GM10248 (cell line): ENCODE measurements around the gene KSR1.
"Not testable (repeated sequence)": the region's sequence is repeated elsewhere in the genome, so short reads cannot be mapped to it uniquely, and the experiment has no call there.

Experiments used
- CTCF ChIA-PET: fragments of 300-600 bp; sonication (Branson Sonifier 250); formaldehyde crosslinking; extraction: SDS; loops from one replicate; lab custom pipeline; 2021; ENCODE audit warnings: antibody characterized with exemption; lab: Yijun Ruan, JAX
- POLR2A ChIA-PET: fragments of 350-650 bp; sonication (Branson Sonifier 250); formaldehyde crosslinking; extraction: SDS; loops from one replicate; lab custom pipeline; 2020; ENCODE audit warnings: antibody characterized with exemption; lab: Yijun Ruan, JAX
- DNase-seq: peaks from one replicate; pipeline ENCODE4 v3.0.0; 2012; ENCODE audit errors: extremely low spot score
- TF ChIP-seq, protein P1 (sequence below): IDR thresholded peaks from 2 replicates; pipeline ENCODE4 v1.5.1; 2012; ENCODE audit warnings: mild to moderate bottlenecking, low read depth; ENCODE audit errors: extremely low read depth, missing control alignments, control extremely low read depth

Gene KSR1

GRCh38 chr17:27499451-27500265 lies 43.4 kb downstream of the KSR1 start:
- no peak for DNase-seq
- POLR2A ChIA-PET, result no interaction called here
- TF ChIP-seq, protein P1, sequence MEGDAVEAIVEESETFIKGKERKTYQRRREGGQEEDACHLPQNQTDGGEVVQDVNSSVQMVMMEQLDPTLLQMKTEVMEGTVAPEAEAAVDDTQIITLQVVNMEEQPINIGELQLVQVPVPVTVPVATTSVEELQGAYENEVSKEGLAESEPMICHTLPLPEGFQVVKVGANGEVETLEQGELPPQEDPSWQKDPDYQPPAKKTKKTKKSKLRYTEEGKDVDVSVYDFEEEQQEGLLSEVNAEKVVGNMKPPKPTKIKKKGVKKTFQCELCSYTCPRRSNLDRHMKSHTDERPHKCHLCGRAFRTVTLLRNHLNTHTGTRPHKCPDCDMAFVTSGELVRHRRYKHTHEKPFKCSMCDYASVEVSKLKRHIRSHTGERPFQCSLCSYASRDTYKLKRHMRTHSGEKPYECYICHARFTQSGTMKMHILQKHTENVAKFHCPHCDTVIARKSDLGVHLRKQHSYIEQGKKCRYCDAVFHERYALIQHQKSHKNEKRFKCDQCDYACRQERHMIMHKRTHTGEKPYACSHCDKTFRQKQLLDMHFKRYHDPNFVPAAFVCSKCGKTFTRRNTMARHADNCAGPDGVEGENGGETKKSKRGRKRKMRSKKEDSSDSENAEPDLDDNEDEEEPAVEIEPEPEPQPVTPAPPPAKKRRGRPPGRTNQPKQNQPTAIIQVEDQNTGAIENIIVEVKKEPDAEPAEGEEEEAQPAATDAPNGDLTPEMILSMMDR, result no peak
- CTCF ChIA-PET, result interaction anchor here (0.8 to 1.3 kb wide), 6 partner anchors 15 to 26 kb away, joined by 3 to 6 read pairs (median 4); no protein-coding TSS in a partner anchor

DNA sequence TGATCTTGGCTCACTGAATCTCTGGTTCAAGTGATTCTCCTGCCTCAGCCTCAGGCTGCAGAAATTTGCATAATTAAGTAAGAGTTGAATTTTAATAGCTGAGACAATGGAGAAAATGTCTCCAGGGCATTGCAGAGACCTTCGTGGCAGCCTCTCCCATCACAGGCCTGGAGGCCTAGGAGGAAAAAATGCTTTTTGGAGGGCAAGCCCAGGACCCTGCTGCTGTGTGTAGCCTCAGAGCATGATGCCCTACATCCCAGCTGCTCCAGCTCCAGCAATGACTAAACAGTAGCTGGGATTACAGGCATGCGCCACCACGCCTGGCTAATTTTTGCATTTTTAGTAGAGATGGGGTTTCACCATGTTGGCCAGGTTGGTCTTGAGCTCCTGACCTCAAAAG lies 45.1 kb downstream of the KSR1 start:
- POLR2A ChIA-PET, DNase-seq: not testable (repeated sequence)
- CTCF ChIA-PET, result interaction anchor here (0.8 to 1.3 kb wide), 6 partner anchors 9 to 84 kb away, joined by 3 read pairs; no protein-coding TSS in a partner anchor

DNA sequence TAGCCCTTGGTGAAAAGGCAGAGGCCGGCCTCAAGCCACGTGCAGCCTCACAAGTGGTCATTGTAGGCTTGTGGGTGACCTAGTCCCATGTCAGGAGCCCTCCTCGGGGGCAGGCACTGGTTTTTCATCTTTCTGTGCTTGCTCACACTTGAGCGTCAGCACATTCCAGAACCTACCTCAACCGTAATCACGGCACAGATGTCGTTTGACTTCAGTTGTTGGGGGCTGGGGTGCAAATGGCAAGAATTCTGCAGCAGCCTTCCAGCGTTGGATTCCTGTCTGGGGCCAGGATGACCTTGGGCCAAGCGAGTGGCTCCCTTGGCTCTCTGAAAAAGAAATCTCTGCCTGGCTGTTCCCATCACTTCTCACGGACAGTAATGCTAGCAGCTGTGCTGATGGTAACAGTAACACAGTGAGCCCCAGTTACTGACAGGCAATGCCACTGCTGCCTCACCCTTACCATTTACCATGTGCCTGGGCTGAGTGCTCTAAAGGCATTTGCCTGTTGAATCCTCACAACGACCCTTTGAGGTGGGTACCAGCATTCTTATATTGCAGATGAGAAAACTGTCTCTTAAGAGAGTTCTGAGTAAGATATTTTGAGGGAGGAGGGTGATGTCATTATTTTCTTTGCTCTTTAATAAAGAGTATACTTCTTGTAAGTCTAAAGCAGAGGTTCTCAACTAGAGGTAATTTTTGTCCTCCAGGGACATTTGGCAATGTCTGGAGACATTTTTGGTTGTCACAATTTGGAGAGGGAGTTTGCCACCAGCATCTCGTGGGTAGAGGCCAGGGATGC lies 46.5 kb downstream of the KSR1 start:
- CTCF ChIA-PET, result interaction anchor here (1.3 kb wide), 1 partner anchor 82 kb away, joined by 3 read pairs; no protein-coding TSS in a partner anchor
- DNase-seq, result no peak
- TF ChIP-seq, protein P1, result no peak
- POLR2A ChIA-PET, result no interaction called here

- ChIA-PET POLR2A (no interaction called here), CTCF (no interaction called here)
- TF ChIP-seq, protein P1, result no peak
- DNase-seq, result no peak
Measured at GRCh38 chr17:27503611-27504010, 47.4 kb downstream of the KSR1 start.

DNA sequence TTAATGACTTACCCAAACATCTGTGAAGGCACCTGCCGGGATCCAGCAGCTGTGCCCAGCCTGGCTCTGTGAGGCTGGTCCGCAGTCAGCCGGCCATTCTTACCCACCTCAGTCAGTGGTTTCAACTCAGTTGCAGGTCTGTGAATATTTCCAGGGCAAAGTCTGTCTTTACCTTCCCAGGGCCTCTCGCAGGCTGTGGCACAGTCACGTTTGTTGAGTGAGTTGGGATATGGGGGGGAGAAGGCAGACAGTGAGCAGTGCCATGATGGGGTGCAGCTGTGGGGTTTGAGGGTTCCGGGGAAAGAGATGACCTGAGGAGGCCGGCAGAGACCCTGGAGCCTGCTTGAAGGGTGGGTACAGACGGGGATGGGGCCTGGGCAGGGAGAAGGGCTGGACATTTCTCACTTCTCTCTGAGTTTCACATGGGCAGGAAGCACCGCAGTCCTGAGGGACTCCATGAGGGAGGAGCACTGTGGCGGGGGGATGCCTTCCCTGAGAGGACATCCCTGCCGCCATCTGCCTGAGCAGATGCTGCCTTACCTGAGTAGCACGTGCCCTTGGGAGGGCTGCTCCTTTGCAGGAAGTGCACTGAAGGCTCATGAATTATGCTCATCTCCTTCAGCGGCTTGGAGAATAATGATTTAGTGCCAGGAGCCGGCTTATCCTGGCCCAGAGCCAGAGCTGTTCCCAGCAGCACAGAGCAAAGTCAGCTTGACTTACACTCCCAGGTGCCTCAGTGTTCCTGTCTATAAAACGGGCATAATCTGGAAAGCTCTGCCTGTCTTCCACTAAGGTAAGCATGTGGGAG lies 48.1 kb downstream of the KSR1 start:
- DNase-seq, result no peak
- CTCF ChIA-PET, result interaction anchor here (1.1 to 1.4 kb wide), 5 partner anchors 12 to 40 kb away, joined by 3 to 5 read pairs (median 4); no protein-coding TSS in a partner anchor

More for the DNA sequence above, 48.1 kb downstream of the KSR1 start:
- TF ChIP-seq, protein P1, result no peak
- POLR2A ChIA-PET, result no interaction called here
